ENCODE data around the gene CCM2.

GRCh38 chr7:44990109-44991023 lies 9.6 kb upstream of the CCM2 start:
- TF ChIP-seq CTCF (IDR thresholded peaks at IDR 0.05) (no peak), EP300 (IDR thresholded peaks at IDR 0.05) (no peak)

Measured in ovary (tissue), 3 donors.